HG03097 (cell line): ENCODE data around the gene HPCA.

Experiments
- ATAC-seq: cut with Tn5 transposase; IDR thresholded peaks from one replicate; pipeline ENCODE4 v1.9.1; 2021; ENCODE audit not compliant: unreplicated experiment, low FRiP score

Gene HPCA

GRCh38 chr1:32928285-32928684, 42.0 kb downstream of the HPCA start:
- no peak for ATAC-seq

GRCh38 chr1:32928715-32929114, 42.4 kb downstream of the HPCA start:
- ATAC-seq = no peak

GRCh38 chr1:32929366-32929765, 43.1 kb downstream of the HPCA start:
- no peak for ATAC-seq

GRCh38 chr1:32931760-32932159, 45.5 kb downstream of the HPCA start:
- ATAC-seq = no peak

GRCh38 chr1:32933742-32934322, 47.5 kb downstream of the HPCA start:
- no peak for ATAC-seq

GRCh38 chr1:32934535-32934934, 48.2 kb downstream of the HPCA start:
- ATAC-seq = no peak

- no peak for ATAC-seq
Measured at GRCh38 chr1:32937061-32937460, 50.8 kb downstream of the HPCA start.

- ATAC-seq = no peak
Measured at GRCh38 chr1:32939655-32940371, 53.5 kb downstream of the HPCA start.

GRCh38 chr1:32944180-32944579, 57.9 kb downstream of the HPCA start:
- no peak for ATAC-seq
